ENCODE measurements around the gene SAMD4A. TPM values are rescaled to one million over a fixed set of nuclear protein-coding genes. Genes with fewer than 3 reads are reported as not detected.

Gene SAMD4A
- total and polyA plus RNA-seq, 8 donors: 4.5 to 40.5 (median 8.0) TPM

DNA sequence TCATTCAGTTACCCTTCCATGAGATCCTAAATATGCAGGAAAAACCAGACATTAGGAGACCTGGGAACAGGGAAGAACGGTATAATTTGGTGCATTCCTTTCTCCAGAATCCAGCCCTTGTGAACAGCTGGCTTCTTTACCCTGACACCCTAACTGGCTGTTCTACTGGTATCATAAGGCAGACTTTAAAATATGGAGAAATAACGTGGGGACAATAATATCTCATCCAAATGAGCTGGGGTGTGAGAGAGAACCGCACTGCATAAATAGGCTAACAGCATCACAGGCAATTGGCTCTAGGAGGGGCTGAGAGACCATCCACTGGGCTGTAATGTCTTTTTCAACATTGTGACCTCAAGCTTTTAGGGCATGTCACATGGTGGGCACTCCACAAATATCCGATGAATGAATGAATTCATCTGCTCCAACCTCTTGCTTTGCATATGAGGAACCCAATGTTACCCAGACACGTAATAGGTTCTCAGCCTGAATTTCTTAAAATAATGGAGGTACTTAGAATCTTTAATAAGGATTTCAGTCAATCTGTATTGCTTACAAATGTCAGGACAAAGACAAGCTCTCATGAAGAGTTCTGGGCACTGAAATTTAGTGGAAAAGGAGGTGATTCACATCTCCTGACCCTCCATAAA is 157.9 kb downstream of the SAMD4A start:
- Histone ChIP-seq H3K4me1 (no peaks in the 10 kb centered on the region), H3K27ac (no peak overlapping the region), H3K9me3 (no peaks in the 10 kb centered on the region), H3K36me3 (no peaks in the 10 kb centered on the region), H3K4me3 (no peak overlapping the region), H3K27me3 (no peaks in the 10 kb centered on the region)
- intact Hi-C loops (cut with DNase I): no loop called here
- TF ChIP-seq, protein P1, sequence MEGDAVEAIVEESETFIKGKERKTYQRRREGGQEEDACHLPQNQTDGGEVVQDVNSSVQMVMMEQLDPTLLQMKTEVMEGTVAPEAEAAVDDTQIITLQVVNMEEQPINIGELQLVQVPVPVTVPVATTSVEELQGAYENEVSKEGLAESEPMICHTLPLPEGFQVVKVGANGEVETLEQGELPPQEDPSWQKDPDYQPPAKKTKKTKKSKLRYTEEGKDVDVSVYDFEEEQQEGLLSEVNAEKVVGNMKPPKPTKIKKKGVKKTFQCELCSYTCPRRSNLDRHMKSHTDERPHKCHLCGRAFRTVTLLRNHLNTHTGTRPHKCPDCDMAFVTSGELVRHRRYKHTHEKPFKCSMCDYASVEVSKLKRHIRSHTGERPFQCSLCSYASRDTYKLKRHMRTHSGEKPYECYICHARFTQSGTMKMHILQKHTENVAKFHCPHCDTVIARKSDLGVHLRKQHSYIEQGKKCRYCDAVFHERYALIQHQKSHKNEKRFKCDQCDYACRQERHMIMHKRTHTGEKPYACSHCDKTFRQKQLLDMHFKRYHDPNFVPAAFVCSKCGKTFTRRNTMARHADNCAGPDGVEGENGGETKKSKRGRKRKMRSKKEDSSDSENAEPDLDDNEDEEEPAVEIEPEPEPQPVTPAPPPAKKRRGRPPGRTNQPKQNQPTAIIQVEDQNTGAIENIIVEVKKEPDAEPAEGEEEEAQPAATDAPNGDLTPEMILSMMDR (IDR thresholded peaks at IDR 0.05): no peak
- DNase-seq (no peak), ATAC-seq (no peak)

GRCh38 chr14:54725998-54726397 is 159.1 kb downstream of the SAMD4A start:
- Histone ChIP-seq H3K27ac (no peak overlapping the region), H3K4me3 (no peak overlapping the region), H3K9me3 (no peaks in the 10 kb centered on the region), H3K36me3 (no peaks in the 10 kb centered on the region), H3K4me1 (peaks cover 0 to 1% of the 10 kb centered on the region in 2 donors), H3K27me3 (no peaks in the 10 kb centered on the region)
- DNase-seq (no peak), ATAC-seq (no peak)
- TF ChIP-seq, protein P1 (IDR thresholded peaks at IDR 0.05): no peak
- intact Hi-C loops (cut with DNase I): no loop called here

DNA sequence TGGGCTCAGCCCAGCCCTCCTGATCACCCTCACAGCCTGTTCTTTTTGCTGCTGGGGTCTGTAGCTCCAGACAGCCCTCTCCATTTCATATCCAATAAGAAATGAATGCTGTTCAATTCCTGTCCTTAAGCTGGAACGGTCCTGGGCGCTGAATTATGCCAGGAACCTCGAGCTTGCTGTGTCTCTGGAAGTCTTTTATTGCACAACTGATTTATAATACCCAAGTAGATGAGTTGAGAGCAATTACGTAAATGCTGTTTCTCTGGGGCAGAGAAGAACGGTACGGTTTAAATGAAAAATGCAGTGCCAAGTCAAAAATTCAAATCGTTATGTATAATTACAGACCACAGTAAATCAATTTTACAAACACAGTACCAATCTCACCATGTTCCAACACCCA is 161.0 kb downstream of the SAMD4A start:
- H3K4me1 ChIP-seq: peaks cover 0 to 3% of the 10 kb centered on the region in 2 donors
- H3K36me3 ChIP-seq: no peaks in the 10 kb centered on the region
- H3K27ac ChIP-seq: no peak overlapping the region
- ATAC-seq (no peak), DNase-seq (peak in 1 of 4 donors; percentile 36)
- intact Hi-C loops (cut with DNase I): no loop called here
- H3K4me3 ChIP-seq: no peak overlapping the region
- H3K27me3 ChIP-seq: no peaks in the 10 kb centered on the region
- TF ChIP-seq, protein P1 (IDR thresholded peaks at IDR 0.05): no peak
- H3K9me3 ChIP-seq: no peaks in the 10 kb centered on the region

DNA sequence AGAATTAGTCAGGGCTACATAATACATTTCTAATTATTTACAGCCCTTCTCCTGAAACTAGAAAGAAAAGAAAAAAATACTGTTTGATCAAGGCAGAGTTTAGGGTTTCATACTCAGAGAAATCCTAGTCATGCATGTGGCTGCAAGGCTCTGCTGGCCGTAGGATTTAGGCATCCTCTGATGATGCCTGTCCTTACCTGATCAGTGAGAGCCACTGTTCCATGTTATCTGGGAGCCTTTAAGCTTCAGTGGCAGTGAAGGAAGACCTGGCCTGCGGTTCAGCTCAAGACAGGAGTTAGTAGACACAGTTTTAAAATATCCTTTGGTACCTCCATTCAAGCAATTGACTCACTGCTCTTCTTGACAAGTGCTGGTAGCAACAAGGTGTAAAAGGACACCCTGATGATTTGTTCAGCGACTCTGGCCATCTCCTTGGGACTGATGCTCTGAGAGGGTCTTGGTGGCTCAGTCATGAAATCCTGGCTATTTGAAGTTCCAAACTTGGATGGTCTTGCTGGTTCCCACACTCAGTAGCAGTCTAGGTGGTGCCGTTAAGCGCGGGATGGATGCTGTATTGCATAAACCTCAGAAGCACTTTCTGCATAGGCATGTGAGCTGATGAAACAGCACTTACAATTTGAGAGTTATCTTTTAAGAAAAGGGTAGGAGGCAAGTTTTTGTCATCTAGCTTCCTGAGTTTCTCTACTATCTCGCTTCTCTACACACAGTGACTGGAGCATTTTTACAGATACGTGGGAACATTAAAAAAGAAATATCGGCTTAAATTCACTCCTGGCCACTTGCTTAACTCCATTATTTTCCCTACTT is 162.0 kb downstream of the SAMD4A start:
- ATAC-seq (no peak), DNase-seq (no peak)
- Histone ChIP-seq H3K9me3 (no peaks in the 10 kb centered on the region), H3K36me3 (no peaks in the 10 kb centered on the region), H3K4me1 (peaks cover 0 to 3% of the 10 kb centered on the region in 2 donors), H3K27ac (no peak overlapping the region), H3K4me3 (no peak overlapping the region), H3K27me3 (no peaks in the 10 kb centered on the region)
- intact Hi-C loops (cut with DNase I): no loop called here
- TF ChIP-seq, protein P1 (IDR thresholded peaks at IDR 0.05): no peak

Data from left lung (tissue), 10 donors.